VCaP (cell line): ENCODE results near the gene PDHX.

ENCODE experiments used
- H3K27ac ChIP-seq: fragments of 450-650 bp; 2 replicates; pipeline ENCODE4 v1.5.1; 2017
- TF ChIP-seq, protein P1 (sequence below): fragments of 450-650 bp; conservative IDR thresholded peaks from 2 replicates; pipeline ENCODE4 v1.5.1; 2017; ENCODE audit warnings: mild to moderate bottlenecking, moderate library complexity

PDHX gene

DNA sequence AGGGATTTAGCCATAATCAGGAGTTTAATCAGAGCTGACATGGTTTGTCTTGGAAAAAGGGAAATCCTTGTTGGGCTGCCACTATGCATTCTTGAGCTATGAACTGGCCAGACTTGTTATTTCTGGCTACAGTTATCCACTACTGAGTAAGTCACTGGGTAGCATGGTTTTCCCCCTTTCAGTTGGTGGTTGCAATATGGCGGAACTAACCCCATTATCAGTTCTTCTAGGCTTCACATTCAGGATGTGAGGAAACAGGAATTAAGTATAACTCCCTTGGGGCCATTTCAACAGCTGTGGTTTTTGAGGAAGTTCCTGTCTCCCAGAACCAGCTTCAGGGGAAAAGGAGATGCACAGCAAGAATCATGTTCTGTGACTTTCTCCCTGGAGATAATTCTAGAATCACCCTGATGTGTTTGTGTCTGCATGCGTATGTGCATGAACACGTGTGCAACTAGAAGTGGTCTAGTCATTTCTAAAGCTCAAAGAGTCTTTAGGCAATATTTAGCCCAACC lies 119.5 kb downstream of the PDHX start:
- no peak overlapping the region for H3K27ac ChIP-seq

DNA sequence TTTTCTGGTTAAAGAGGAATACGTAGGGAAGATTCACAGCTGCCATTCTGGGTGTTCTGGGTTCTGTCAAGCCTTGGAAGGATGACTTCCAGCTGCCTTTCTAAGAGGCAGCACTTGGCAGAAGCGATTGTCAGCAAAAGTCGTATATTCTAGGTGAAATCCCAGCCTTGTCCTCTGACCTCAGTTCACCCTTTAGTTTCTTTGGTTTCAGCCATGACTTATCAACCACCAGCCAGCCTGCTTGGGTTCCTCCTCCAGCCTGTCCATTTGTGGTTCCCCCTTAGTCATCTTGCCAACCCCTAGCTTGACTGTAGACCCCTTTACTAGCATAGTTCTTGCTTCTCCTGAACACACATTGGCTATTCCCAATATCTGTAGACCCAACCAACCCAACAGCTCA lies 120.2 kb downstream of the PDHX start:
- H3K27ac ChIP-seq: no peak overlapping the region
- TF ChIP-seq, protein P1, sequence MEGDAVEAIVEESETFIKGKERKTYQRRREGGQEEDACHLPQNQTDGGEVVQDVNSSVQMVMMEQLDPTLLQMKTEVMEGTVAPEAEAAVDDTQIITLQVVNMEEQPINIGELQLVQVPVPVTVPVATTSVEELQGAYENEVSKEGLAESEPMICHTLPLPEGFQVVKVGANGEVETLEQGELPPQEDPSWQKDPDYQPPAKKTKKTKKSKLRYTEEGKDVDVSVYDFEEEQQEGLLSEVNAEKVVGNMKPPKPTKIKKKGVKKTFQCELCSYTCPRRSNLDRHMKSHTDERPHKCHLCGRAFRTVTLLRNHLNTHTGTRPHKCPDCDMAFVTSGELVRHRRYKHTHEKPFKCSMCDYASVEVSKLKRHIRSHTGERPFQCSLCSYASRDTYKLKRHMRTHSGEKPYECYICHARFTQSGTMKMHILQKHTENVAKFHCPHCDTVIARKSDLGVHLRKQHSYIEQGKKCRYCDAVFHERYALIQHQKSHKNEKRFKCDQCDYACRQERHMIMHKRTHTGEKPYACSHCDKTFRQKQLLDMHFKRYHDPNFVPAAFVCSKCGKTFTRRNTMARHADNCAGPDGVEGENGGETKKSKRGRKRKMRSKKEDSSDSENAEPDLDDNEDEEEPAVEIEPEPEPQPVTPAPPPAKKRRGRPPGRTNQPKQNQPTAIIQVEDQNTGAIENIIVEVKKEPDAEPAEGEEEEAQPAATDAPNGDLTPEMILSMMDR: no peak

More for the DNA sequence above, 119.5 kb downstream of the PDHX start:
- TF ChIP-seq, protein P1: no peak

DNA sequence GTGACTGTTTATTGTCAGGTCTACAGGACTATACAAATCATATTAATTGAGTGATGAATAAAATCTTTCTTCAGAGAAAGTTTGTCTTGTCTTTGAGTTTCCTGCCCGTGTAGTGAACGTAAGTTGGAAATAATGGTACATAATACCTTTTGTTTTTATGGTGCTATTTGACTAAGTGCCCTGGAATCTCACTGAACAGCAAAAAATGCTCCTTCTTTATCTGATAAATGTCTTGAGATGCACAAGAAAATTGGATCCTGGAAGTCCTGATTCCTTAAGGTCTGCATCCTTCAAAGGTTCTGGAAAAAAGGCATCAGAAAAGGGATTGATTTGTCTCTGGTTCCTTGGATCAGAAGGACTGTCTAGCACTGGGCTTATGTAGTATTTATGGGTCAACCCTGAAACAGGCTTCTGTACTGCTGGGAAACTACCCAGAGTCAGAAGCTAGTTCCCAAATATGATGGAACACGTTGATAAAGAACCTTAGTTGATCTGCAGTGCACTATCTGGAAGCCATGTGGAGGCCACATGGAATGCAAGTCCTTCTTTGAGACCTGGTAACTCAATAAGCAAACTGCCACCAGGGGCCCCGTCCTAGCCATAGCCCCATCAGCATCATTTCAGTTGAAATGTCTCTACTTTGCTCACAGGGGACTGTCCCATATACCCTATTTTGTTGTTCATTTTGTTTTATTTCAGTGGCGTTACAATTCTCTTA lies 122.0 kb downstream of the PDHX start:
- no peak overlapping the region for H3K27ac ChIP-seq
- TF ChIP-seq, protein P1: no peak

DNA sequence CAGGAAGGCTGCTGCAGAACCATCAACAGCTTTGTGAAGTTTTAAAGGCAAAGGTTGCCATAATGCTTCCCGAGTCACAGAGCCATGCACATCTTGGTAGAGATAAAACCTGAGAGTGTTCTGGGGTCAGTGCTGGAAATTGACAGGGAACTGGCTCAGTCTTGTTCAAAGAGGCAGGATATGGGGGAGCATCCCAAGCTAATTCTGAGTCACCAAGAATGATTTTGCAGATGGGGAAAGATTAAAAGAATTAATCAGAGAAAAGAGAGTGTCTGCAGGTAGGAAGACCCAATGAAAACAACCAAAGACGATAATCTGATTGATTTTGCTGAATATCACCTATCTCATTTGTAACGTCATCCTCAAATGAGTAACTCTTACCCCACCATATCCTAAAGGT lies 122.7 kb downstream of the PDHX start:
- TF ChIP-seq, protein P1: no peak

DNA sequence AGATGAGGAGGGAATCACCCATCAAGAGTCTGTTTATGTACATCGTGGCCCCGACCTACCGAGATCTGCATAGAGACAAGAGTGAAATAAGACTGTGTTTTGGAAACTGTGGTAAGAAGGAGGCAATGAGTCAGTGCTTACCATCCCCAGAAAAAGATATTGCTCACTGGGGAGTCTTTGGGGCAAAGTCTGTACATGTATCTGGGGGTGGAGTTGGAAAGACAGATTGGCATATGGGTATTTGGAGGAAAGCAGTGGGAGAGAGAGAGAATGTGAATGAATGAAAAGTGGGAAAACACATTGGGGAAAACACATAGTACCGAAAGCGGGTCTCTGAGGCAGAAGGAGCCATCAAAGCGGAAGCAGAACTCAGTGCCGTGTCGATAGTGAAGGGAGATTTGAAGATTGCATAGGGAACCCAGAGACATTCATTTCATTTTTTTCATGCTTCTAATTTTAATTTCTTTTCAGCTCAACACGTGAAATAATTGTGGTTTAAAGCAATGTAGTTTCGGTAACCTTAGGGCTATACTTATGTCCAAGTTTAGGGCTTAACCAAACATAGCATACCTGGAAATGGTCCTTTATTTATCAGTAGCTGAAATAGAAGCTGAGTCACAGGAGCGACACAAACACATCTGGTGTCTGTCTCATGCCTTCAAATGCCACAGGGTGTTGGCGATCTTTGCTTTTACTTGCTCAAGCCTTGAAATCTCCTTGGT lies 124.0 kb downstream of the PDHX start:
- no peak overlapping the region for H3K27ac ChIP-seq
- TF ChIP-seq, protein P1: no peak

More for the DNA sequence above, 122.7 kb downstream of the PDHX start:
- no peak overlapping the region for H3K27ac ChIP-seq

DNA sequence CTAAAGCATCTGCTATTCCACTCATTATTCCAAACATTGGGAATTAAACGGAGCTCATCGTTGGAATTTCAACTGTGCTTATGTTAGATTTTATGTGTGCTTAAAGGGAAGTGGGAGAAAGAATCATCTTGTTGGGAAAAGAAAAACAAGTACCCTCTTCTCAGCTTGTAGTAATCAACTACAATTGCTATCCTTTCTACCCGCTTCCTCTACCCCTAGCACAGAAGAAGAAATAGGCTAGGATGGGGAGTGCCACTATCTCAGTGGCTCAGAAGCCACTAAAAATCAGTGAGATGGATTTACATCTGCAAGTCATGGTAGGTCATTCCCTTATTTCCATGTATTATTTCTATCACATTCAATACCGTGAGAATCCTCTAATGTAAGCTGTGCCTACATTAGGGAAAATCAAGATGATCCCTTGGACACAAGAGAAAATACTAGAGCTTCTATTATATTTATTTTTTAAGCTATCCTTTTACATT lies 124.7 kb downstream of the PDHX start:
- TF ChIP-seq, protein P1: no peak
- H3K27ac ChIP-seq: no peak overlapping the region

DNA sequence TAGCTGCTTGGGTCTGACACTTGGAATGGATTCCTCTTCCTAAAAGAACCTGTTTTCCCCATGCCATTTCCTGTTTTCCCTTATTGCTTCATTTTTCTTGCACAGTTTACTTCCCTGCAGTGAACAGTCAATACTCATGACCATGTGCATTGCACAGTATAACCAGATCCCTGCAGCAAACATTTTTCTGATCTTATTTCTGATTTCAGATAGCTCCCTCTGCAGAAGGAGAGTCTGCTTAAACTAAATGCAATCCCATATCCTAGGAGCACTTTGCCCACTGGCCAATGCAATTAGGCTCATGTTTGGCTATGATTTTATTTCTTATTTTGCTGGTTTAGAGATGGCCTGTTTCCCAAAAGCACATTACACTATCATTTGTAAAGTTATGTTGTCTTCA lies 125.8 kb downstream of the PDHX start:
- TF ChIP-seq, protein P1: no peak
- H3K27ac ChIP-seq: no peak overlapping the region
